ENCODE results near the gene ARID1A. TPM values are rescaled to one million over a fixed set of nuclear protein-coding genes. Genes with fewer than 3 reads are reported as not detected.

ARID1A gene
- polyA plus RNA-seq, 1 donor (not counting 4 experiments of a cell fraction or from before 2014, with no cell fraction given) = 10.2 TPM

DNA sequence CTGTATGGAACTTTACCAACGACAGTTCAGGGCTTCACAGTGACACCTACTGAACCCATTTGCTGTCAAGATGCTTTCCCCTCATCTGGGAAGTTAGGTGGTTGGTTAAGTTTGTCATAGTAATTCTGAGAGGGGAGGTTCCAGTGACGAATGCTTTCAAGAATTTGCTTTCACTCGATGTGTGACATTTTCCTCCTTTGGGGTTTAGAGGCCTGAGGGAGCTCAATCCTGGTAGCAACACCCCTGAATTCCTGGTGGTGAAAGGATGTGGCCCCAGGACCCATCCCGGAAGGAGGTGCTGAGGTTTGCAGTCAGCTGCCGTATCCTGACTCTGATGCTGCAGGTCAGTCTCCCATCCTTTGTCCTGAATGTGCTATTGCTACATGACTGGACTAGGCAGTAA lies 94.7 kb downstream of the ARID1A start:
- Histone ChIP-seq H3K9ac (ENCODE audit: control insufficient read depth, extremely low read depth, insufficient read depth, low read length) (no peak overlapping the region), H3K36me3 (ENCODE audit: control insufficient read depth in 2 of 2, extremely low read depth in 1 of 2, insufficient read depth in 2 of 2, low read length in 2 of 2) (peaks cover 10 to 17% of the 10 kb centered on the region in 2 experiments), H3K27ac (ENCODE audit: control insufficient read depth, insufficient read depth, low read length) (no peak overlapping the region), H3K9me3 (ENCODE audit: control insufficient read depth, low read depth, low read length) (no peaks in the 10 kb centered on the region), H3K4me3 (ENCODE audit: control insufficient read depth in 2 of 3, extremely low read depth in 1 of 3, insufficient read depth in 2 of 3, low read depth in 1 of 3, low read length in 3 of 3) (no peak overlapping the region), H3K9me1 (ENCODE audit: control insufficient read depth, extremely low read depth, insufficient read depth, low read length) (no peaks in the 10 kb centered on the region), H3K4me1 (ENCODE audit: control insufficient read depth, extremely low read depth, insufficient read depth, low read length) (peaks cover 28% of the 10 kb centered on the region), H4K20me1 (ENCODE audit: control insufficient read depth, extremely low read depth, insufficient read depth, low read length) (no peaks in the 10 kb centered on the region), H3K4me2 (ENCODE audit: control insufficient read depth, extremely low read depth, insufficient read depth, low read depth, low read length) (no peak overlapping the region), H2AFZ (ENCODE audit: control insufficient read depth, low read length) (no peak overlapping the region), H3K27me3 (ENCODE audit: control insufficient read depth, extremely low read depth, insufficient read depth, low read length) (no peaks in the 10 kb centered on the region), H3K79me2 (ENCODE audit: control insufficient read depth, insufficient read depth, low read length) (peaks cover 1% of the 10 kb centered on the region)
- DNase-seq (ENCODE audit: low read depth, low spot score) (no peak), FAIRE-seq (no peak)
- dilution Hi-C loops (cut with MboI; ENCODE audit: extremely low pct_ligation_motif_present, low sequenced_read_pairs) = no loop called here
- TF ChIP-seq, protein P1, sequence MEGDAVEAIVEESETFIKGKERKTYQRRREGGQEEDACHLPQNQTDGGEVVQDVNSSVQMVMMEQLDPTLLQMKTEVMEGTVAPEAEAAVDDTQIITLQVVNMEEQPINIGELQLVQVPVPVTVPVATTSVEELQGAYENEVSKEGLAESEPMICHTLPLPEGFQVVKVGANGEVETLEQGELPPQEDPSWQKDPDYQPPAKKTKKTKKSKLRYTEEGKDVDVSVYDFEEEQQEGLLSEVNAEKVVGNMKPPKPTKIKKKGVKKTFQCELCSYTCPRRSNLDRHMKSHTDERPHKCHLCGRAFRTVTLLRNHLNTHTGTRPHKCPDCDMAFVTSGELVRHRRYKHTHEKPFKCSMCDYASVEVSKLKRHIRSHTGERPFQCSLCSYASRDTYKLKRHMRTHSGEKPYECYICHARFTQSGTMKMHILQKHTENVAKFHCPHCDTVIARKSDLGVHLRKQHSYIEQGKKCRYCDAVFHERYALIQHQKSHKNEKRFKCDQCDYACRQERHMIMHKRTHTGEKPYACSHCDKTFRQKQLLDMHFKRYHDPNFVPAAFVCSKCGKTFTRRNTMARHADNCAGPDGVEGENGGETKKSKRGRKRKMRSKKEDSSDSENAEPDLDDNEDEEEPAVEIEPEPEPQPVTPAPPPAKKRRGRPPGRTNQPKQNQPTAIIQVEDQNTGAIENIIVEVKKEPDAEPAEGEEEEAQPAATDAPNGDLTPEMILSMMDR (optimal IDR thresholded peaks at IDR 0.05 in 1 of 3, IDR thresholded peaks at IDR 0.05 in 1 of 3, conservative IDR thresholded peaks at IDR 0.05 in 1 of 3; ENCODE audit: extremely low read depth in 1 of 3, insufficient read depth in 2 of 3, low read length in 3 of 3) = no peak
- no peak for TF ChIP-seq EZH2 (IDR thresholded peaks at IDR 0.05; ENCODE audit: low read length)

GRCh38 chr1:26791148-26791547 lies 95.3 kb downstream of the ARID1A start:
- Histone ChIP-seq H3K9ac (ENCODE audit: control insufficient read depth, extremely low read depth, insufficient read depth, low read length) (no peak overlapping the region), H4K20me1 (ENCODE audit: control insufficient read depth, extremely low read depth, insufficient read depth, low read length) (no peaks in the 10 kb centered on the region), H3K9me1 (ENCODE audit: control insufficient read depth, extremely low read depth, insufficient read depth, low read length) (no peaks in the 10 kb centered on the region), H3K4me1 (ENCODE audit: control insufficient read depth, extremely low read depth, insufficient read depth, low read length) (peaks cover 23% of the 10 kb centered on the region), H3K9me3 (ENCODE audit: control insufficient read depth, low read depth, low read length) (no peaks in the 10 kb centered on the region), H3K36me3 (ENCODE audit: control insufficient read depth in 2 of 2, extremely low read depth in 1 of 2, insufficient read depth in 2 of 2, low read length in 2 of 2) (peaks cover 10 to 17% of the 10 kb centered on the region in 2 experiments), H2AFZ (ENCODE audit: control insufficient read depth, low read length) (no peak overlapping the region), H3K27me3 (ENCODE audit: control insufficient read depth, extremely low read depth, insufficient read depth, low read length) (no peaks in the 10 kb centered on the region), H3K27ac (ENCODE audit: control insufficient read depth, insufficient read depth, low read length) (no peak overlapping the region), H3K4me3 (ENCODE audit: control insufficient read depth in 2 of 3, extremely low read depth in 1 of 3, insufficient read depth in 2 of 3, low read depth in 1 of 3, low read length in 3 of 3) (no peak overlapping the region), H3K4me2 (ENCODE audit: control insufficient read depth, extremely low read depth, insufficient read depth, low read depth, low read length) (no peak overlapping the region), H3K79me2 (ENCODE audit: control insufficient read depth, insufficient read depth, low read length) (peaks cover 1% of the 10 kb centered on the region)
- FAIRE-seq = no peak
- TF ChIP-seq, protein P1 (optimal IDR thresholded peaks at IDR 0.05 in 1 of 3, IDR thresholded peaks at IDR 0.05 in 1 of 3, conservative IDR thresholded peaks at IDR 0.05 in 1 of 3; ENCODE audit: extremely low read depth in 1 of 3, insufficient read depth in 2 of 3, low read length in 3 of 3) = no peak
- no peak for TF ChIP-seq EZH2 (IDR thresholded peaks at IDR 0.05; ENCODE audit: low read length)
- no peak for DNase-seq (ENCODE audit: low read depth, low spot score)
- dilution Hi-C loops (cut with MboI; ENCODE audit: extremely low pct_ligation_motif_present, low sequenced_read_pairs) = no loop called here

Measured in keratinocyte (primary cell).